Peyer's patch (tissue), 4 donors: ENCODE measurements around the gene COG5.

ENCODE experiments used
- POLR2A ChIP-seq, 2 donors: fragments of 450-650 bp; IDR thresholded peaks; one replicate each; pipeline ENCODE4 v1.5.1; 2017; ENCODE audit warnings: antibody characterized with exemption in 2 of 2, mild to moderate bottlenecking in 2 of 2, moderate library complexity in 2 of 2
- TF ChIP-seq, protein P1 (sequence below), 6 experiments: fragments of 450-650 bp in 4 of 6; fragments of 200-600 bp in 2 of 6; sonication (generic) in 1 of 6; IDR thresholded peaks; one replicate each; pipeline ENCODE4 v1.5.1; 2017 to 2019; ENCODE audit warnings: antibody characterized with exemption in 6 of 6, mild to moderate bottlenecking in 3 of 6, moderate library complexity in 1 of 6

- TF ChIP-seq, protein P1, sequence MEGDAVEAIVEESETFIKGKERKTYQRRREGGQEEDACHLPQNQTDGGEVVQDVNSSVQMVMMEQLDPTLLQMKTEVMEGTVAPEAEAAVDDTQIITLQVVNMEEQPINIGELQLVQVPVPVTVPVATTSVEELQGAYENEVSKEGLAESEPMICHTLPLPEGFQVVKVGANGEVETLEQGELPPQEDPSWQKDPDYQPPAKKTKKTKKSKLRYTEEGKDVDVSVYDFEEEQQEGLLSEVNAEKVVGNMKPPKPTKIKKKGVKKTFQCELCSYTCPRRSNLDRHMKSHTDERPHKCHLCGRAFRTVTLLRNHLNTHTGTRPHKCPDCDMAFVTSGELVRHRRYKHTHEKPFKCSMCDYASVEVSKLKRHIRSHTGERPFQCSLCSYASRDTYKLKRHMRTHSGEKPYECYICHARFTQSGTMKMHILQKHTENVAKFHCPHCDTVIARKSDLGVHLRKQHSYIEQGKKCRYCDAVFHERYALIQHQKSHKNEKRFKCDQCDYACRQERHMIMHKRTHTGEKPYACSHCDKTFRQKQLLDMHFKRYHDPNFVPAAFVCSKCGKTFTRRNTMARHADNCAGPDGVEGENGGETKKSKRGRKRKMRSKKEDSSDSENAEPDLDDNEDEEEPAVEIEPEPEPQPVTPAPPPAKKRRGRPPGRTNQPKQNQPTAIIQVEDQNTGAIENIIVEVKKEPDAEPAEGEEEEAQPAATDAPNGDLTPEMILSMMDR (IDR thresholded peaks at IDR 0.05), result no peak
- no peak for TF ChIP-seq POLR2A (IDR thresholded peaks at IDR 0.05)
Measured at GRCh38 chr7:107597582-107597916, 33.8 kb upstream of the COG5 start.
